HG02610 (cell line): ENCODE results near the gene NCOR1.
A peak's percentile ranks its signal among the peaks of the same experiment; 100 is the strongest.

Experiments used
- ATAC-seq: cut with Tn5 transposase; IDR thresholded peaks from one replicate; pipeline ENCODE4 v1.9.1; 2021; ENCODE audit warnings: mild to moderate bottlenecking, moderate library complexity; ENCODE audit not compliant: unreplicated experiment

NCOR1 gene

DNA sequence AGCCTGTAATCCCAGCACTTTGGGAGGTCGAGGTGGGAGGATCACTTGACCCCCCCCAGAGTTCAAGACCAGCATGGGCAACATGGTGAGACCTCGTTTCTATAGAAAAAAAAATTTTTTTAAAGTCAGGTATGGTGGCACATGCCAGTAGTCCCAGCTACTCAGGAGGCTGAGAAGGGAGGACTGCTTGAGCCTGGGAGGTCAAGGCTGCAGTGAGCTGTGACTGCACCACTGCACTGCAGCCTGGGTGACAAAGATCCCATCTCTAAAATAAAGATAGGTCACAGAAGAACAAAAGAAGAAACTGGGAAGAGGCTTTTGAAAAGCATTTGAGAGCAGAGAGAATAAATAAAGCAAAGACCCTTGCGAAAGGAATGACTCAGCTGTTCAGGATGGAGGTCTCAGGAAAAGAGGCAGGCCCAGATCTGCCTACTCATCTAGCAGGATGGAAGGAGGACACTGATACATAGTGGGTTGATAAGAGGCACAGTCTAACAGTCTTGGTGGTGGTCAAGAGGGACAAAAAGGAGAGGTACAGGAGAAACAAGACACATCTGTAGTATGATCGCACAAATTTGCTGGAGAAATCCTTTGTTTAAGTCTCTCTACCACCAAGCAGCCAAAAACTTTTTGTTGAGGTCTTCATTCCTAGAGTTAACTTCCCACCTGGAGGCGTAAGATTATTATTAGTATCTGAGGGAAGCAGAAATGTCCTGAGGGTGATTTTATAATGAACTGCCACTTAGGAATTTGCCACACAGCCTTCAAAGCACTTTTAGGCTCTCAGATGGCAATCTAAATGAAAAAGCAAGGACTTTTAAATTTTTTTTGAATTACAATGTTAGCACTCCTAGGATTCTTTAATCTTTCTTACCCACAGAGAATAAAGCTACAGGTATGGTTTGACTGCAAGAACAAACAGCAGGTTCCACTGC is 233.4 kb downstream of the NCOR1 start:
- ATAC-seq = no peak

DNA sequence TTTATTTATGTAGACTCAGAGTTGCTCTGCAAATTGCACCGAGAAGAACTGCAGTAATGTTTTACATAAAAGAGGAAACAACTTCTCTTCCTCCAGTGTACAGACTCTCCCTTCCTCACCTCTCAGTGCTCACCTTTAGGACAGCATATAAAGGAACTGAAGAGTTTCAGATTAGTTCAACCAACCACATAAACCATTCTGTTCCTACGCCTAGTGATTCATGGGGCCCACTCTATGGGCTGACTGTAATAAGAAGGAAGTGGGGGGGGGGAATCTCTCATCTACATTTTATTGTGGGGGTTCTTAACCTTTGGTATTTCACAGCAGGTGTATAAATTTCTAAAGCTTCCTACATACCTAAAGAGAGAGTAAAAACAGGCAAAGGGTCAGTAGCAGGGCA is 234.1 kb downstream of the NCOR1 start:
- ATAC-seq = peak; percentile 75
